ENCODE data around the gene RNPC3.

RNPC3 gene

GRCh38 chr1:103509250-103509649, 16.2 kb upstream of the RNPC3 start:
- no peak overlapping the region for H3K4me3 ChIP-seq
- DNase-seq (ENCODE audit: low spot score) = no peak
- H3K27ac ChIP-seq = no peak overlapping the region
- TF ChIP-seq CTCF (IDR thresholded peaks at IDR 0.05) = no peak

GRCh38 chr1:103513711-103514110, 11.8 kb upstream of the RNPC3 start:
- no peak for TF ChIP-seq CTCF (IDR thresholded peaks at IDR 0.05)
- Histone ChIP-seq H3K4me3 (no peak overlapping the region), H3K27ac (no peak overlapping the region)
- no peak for DNase-seq (ENCODE audit: low spot score)

GRCh38 chr1:103514920-103515503, 10.5 kb upstream of the RNPC3 start:
- peak; percentile 56 for TF ChIP-seq CTCF (IDR thresholded peaks at IDR 0.05)
- DNase-seq (ENCODE audit: low spot score) = no peak
- Histone ChIP-seq H3K27ac (no peak overlapping the region), H3K4me3 (no peak overlapping the region)

- DNase-seq (ENCODE audit: low spot score) = no peak
- no peak overlapping the region for H3K27ac ChIP-seq
- no peak for TF ChIP-seq CTCF (IDR thresholded peaks at IDR 0.05)
- no peak overlapping the region for H3K4me3 ChIP-seq
Measured at GRCh38 chr1:103516283-103516682, 9.2 kb upstream of the RNPC3 start.

- DNase-seq (ENCODE audit: low spot score) = no peak
- no peak for TF ChIP-seq CTCF (IDR thresholded peaks at IDR 0.05)
- no peak overlapping the region for H3K4me3 ChIP-seq
- no peak overlapping the region for H3K27ac ChIP-seq
Measured at GRCh38 chr1:103516693-103517092, 8.8 kb upstream of the RNPC3 start.

- DNase-seq (ENCODE audit: low spot score) = no peak
- no peak overlapping the region for H3K4me3 ChIP-seq
- no peak for TF ChIP-seq CTCF (IDR thresholded peaks at IDR 0.05)
- H3K27ac ChIP-seq = no peak overlapping the region
Measured at GRCh38 chr1:103517380-103518047, 8.0 kb upstream of the RNPC3 start.

- no peak for DNase-seq (ENCODE audit: low spot score)
- no peak for TF ChIP-seq CTCF (IDR thresholded peaks at IDR 0.05)
- Histone ChIP-seq H3K27ac (no peak overlapping the region), H3K4me3 (no peak overlapping the region)
Measured at GRCh38 chr1:103520822-103521221, 4.7 kb upstream of the RNPC3 start.

All from coronary artery (tissue), 2 donors.